GM21515 (cell line): ENCODE results near the gene TUBGCP4.

ENCODE experiments used
- ATAC-seq: cut with Tn5 transposase; IDR thresholded peaks from one replicate; pipeline ENCODE4 v1.9.1; 2021; ENCODE audit not compliant: unreplicated experiment

Gene TUBGCP4

DNA sequence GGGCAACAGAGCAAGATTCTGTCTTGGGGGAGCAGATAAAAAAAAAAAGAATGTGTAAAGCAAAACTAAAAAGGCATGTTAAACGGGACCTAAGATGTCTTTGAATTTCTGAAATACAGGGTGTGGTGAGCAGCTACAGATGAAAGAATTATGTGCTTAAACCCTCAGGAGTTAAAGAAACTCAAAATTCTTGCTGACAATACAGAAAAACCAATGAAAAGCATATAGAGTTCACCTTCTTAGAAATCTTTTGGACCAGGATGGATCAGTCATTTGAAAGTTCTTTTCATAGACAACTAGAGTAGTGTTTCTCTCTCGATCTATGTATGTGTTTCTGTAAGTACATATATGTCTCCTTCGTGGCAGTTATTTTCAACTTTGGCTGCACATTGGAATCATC, 31.4 kb downstream of the TUBGCP4 start:
- ATAC-seq: no peak

DNA sequence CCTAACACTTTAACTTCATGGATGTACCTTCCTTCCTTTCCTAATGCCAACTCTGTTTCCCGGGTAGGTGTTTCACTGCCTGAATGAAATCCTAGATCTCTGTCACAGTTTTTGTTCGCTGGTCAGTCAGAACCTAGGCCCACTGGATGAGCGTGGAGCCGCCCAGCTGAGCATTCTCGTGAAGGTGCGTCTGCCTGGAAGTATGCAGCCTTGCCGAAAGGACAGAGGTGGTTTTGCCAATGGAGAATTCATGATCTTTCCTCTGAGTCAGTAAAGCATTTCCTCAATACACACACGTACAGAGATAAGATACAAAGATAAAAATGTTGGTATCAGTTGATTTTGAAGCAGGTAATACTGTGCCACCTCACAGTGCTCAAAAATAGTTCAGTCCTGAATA, 32.7 kb downstream of the TUBGCP4 start:
- no peak for ATAC-seq

DNA sequence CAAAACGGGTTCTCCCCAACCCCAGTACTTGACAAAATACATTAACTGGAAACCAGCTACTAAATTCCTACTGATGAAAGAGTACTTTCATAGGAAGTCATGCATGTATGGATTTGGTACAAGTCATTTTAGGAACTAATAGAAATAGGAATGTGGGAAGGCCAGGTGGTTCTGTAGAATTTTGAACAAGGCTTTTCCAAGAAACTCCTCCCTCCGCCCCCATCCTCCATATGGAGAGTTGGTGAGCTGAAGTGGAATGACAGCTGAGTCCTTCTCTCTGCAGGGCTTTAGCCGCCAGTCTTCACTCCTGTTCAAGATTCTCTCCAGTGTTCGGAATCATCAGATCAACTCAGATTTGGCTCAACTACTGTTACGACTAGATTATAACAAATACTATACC, 33.2 kb downstream of the TUBGCP4 start:
- no peak for ATAC-seq

DNA sequence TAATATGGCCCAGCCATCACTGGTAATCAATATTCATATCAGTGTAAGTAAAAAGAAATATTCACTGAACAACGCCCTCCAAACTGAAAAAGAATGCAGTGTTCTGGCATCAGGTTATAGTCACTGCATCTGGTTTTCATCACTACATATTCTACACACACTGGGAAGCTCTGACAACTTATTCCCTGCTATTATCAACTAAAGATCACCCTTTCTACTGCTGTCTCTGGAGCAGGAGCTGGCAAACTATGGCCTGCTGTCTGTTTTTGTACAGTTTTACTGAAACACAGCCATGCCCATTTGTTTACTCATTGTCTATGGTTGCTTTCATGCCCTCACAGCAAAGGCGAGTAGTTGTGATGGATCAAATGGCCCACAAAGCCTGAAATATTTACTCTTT, 35.3 kb downstream of the TUBGCP4 start:
- ATAC-seq: no peak

DNA sequence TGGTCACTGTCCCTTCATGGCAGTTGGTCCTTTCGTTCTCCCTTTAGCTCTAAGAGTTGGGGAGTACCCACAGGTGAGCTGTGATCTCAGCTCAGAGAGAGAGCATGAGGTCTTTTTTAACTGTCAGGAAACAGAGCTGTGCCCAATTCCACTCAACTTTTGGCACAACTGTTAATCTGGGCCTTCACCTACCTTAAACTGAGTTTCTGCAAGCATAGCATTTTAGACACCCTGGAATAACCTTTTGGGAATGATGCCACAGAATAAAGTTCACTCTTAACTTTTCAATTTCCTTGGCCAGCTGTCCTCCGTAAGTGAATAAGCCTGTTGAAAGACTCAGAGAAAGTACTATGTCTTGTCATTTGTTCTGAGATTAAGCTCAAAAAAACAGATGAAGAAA, 35.9 kb downstream of the TUBGCP4 start:
- no peak for ATAC-seq

- no peak for ATAC-seq
Measured at GRCh38 chr15:43408789-43409188, 37.9 kb downstream of the TUBGCP4 start.

DNA sequence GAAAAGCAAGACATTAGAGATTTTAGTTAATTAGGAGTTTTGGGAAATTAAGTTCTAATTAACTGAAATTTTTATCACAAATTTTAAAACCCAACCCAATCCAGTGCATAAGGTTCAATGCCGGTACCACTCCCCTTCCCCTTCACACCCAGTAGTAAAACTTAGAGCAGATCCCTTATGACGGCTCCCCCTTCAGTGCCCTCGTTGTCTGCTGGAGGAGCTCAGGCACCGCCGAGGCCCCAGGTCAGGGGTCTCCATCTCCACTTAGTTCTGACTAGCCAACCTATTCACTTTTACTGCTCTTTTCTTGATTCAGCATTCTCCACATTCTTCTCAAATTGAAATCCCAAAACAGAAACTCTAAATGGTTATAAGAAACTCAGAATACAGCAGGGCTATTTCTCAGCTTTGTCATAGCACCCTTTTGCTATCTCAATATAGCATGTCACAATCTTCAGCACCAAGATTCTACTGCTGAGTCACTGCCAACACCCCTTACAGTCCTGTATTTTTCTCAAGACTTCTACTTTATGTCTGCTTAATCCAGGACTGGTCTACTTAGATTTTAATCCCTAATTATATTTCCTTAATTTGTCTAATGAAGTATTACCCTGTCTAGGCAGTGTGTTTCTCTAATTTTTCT, 39.8 kb downstream of the TUBGCP4 start:
- ATAC-seq: no peak

DNA sequence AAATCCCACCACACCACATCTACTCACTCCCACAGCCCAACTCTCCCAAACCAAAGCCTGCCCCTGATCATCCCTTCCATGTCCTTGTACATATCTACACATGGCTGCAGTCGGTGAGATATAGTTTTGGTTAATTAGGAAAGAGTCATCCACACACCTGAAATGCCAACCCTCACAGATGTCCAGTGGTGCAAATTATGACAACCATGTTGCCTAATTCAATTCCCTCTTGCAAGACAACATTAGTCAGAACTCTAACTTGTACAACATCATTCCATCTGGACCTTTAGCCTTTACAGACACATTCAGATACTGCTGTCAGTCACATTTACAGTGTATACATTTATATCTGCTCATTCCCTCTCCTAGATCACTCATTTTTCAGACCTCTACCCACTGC, 41.2 kb downstream of the TUBGCP4 start:
- no peak for ATAC-seq

- ATAC-seq: no peak
Measured at GRCh38 chr15:43414196-43414595, 43.3 kb downstream of the TUBGCP4 start.

- no peak for ATAC-seq
Measured at GRCh38 chr15:43420435-43420834, 49.5 kb downstream of the TUBGCP4 start.

GRCh38 chr15:43420876-43421275, 50.0 kb downstream of the TUBGCP4 start:
- ATAC-seq: no peak

DNA sequence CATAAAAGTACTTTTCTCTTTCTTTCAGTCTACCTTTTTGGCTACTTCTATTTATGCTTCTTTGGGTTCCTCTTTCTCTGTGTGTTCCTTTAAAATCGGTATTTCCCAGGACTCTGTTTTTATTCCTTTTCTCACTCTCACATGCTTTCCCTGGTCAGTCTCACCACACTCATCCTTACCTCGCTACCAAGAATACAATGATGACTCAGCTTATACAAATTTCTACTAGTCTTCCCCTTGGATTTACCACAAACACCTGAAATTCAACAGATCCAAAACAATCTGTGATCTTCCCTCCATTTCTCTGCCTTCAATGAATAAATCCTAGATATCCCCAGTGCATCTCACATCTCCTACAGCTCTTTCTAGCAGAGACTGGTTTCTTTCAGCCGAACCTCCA, 52.9 kb downstream of the TUBGCP4 start:
- no peak for ATAC-seq

DNA sequence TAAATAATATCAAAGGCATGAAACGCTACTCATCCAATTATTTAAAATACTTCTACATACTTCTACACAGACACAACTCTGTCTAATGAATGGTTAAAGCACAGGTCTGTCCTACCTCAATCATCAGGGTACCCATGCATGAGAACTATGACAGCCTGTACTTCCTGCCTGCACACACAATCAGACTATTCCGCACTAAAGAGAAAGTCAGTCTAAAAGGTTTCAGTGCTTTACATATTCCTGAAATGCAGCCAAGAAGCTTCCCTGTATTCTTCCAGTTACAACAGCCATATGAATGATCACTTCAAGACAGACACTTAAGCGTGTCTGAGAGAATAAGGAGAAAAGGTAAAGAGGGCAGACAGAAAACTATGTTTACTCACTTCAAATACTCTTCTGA, 58.8 kb downstream of the TUBGCP4 start:
- ATAC-seq: no peak

DNA sequence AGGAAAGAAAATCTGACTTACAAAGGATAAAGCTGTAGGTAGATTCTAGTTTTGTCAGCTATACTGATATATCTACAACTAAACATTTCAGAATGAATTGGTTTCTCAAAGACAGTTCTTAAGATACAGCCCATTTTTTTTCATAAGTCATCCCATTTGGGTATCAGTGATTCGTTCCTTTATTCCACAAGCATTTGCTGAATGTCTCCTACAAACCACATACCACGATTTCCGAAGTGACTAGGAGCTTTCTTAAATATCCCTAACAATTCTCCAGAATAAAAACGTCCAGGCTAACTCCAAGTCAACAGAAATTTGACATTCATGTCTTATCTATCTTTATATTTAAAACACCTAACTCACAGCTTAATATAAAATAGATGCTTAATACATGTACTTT, 62.3 kb downstream of the TUBGCP4 start:
- ATAC-seq: no peak

- no peak for ATAC-seq
Measured at GRCh38 chr15:43433661-43434303, 62.9 kb downstream of the TUBGCP4 start.

DNA sequence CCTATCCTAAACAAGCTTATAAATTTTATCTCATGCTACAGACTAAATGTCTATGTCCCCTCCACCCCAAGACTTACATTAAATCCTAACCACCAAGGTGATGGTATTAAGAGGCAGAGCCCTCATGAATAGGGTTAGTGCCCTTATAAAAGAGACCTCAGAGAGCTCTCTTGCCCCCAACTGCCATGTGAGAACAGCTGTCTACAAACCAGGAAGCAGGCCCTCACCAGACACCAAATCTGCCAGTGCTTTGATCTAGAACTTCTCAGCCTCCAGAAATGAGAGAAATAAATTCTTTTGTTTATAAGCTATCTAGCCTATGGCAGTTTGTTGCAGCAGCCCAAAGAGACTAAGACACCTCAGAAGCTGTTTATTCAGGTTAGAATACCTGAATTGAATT, 63.5 kb downstream of the TUBGCP4 start:
- ATAC-seq: no peak

DNA sequence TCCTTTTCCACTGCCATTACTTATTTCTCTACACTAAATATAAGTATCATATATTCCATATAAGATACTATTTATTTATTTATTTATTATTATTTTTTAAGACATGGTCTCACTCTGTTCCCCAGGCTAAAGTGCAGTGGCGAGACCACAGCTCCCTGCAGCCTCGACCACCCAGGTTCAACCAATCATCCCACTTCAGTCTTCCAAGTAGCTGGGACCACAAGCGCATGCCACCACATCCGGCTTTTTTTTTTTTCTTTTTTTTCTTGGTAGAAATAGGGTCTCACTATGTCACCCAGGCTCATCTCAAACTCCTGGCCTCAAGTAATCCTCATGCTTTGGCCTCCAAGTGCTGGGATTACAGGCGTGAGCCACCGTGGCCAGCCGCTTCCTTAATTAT, 65.5 kb downstream of the TUBGCP4 start:
- ATAC-seq: no peak

DNA sequence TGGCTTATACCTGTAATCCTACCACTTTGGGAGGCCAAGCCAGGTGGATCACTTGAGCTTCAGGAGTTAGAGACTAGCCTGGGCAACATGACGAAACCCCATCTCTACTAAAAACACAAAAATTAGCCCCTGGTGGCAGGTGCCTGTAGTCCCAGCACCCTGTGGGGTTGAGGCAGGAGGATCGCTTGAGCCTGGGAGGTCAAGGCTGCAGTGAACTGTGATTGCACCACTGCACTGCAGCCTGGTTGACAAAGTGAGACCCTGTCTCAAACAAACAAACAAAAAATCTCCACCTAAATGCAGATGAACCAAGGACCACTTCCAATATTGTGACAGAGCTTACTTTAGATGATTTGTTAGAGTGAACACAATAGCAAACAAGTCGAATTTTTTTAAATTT, 68.4 kb downstream of the TUBGCP4 start:
- no peak for ATAC-seq

DNA sequence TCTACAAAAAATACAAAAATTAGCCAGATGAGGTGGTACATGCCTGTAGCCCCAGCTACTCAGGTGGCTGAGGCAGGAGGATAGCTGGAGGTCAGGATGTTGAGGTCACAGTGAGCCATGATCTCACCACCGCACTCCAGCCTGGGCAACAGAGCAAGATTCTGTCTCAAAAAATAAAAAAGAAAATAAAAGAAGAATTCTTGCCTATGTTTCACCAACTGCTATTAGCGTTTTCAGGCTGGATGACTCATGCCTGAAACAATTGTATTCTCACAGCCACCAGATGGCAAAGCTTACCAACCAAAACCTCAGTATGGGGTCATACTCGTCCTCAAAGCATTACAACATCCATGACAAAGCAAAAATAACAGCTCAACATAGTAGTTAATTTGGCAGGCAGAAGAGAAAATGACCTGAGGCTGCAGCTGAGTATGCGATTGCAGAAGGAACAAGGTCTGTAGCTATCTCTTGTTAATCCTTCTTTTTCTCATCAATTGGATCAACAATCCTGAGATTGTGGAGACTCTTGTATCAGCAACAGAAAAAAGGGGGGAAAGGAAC, 69.9 kb downstream of the TUBGCP4 start:
- ATAC-seq: no peak

- ATAC-seq: no peak
Measured at GRCh38 chr15:43441316-43441715, 70.4 kb downstream of the TUBGCP4 start.

GRCh38 chr15:43446344-43446743, 75.4 kb downstream of the TUBGCP4 start:
- ATAC-seq: no peak

- no peak for ATAC-seq
Measured at GRCh38 chr15:43449981-43450380, 79.1 kb downstream of the TUBGCP4 start.
